ENCODE measurements around the gene DAB2IP. TPM values are rescaled to one million over a fixed set of nuclear protein-coding genes. Genes with fewer than 3 reads are reported as not detected.

Gene DAB2IP
- total and polyA plus RNA-seq, 2 experiments from 2014 or later, result 8.9 to 42.8 TPM

GRCh38 chr9:121748727-121749423 lies 97.4 kb downstream of the DAB2IP start:
- H4K20me1 ChIP-seq (replicated peaks; ENCODE audit: insufficient read depth), result peaks cover 6% of the 10 kb centered on the region
- peaks cover 48% of the 10 kb centered on the region for H3K79me2 ChIP-seq (replicated peaks; ENCODE audit: insufficient read depth)
- H3K4me3 Mint-ChIP-seq, result no peak overlapping the region
- no peaks in the 10 kb centered on the region for H3K27me3 ChIP-seq (ENCODE audit: insufficient read depth)
- peaks cover 6% of the 10 kb centered on the region; the same call in 1 of the 2 replicates for H3K4me1 ChIP-seq (ENCODE audit: insufficient read depth)
- TF ChIP-seq JUNB (IDR thresholded peaks at IDR 0.05; ENCODE audit: unreplicated experiment), result no peak
- TF ChIP-seq EZH2 (IDR thresholded peaks at IDR 0.05; ENCODE audit: low read depth, unreplicated experiment), result no peak
- TF ChIP-seq ZNF114 (CRISPR knock-in tag; IDR thresholded peaks at IDR 0.05), result no peak
- no peak for TF ChIP-seq ZNF331 (CRISPR knock-in tag; IDR thresholded peaks at IDR 0.05; ENCODE audit: low read depth)
- TF ChIP-seq ZNF462 (CRISPR knock-in tag; IDR thresholded peaks at IDR 0.05), result no peak
- TF ChIP-seq CREB1 (CRISPR knock-in tag; IDR thresholded peaks at IDR 0.05; ENCODE audit: low read depth), result no peak
- TF ChIP-seq NANOG (IDR thresholded peaks at IDR 0.05; ENCODE audit: borderline replicate concordance), result no peak
- TF ChIP-seq, protein P1, sequence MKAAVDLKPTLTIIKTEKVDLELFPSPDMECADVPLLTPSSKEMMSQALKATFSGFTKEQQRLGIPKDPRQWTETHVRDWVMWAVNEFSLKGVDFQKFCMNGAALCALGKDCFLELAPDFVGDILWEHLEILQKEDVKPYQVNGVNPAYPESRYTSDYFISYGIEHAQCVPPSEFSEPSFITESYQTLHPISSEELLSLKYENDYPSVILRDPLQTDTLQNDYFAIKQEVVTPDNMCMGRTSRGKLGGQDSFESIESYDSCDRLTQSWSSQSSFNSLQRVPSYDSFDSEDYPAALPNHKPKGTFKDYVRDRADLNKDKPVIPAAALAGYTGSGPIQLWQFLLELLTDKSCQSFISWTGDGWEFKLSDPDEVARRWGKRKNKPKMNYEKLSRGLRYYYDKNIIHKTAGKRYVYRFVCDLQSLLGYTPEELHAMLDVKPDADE (IDR thresholded peaks at IDR 0.05), result no peak
- H3K27ac Mint-ChIP-seq, result no peak overlapping the region
- H3K9me3 Mint-ChIP-seq, result no peaks in the 10 kb centered on the region
- H3K36me3 ChIP-seq (ENCODE audit: insufficient read depth), result no peaks in the 10 kb centered on the region
- H3K4me1 Mint-ChIP-seq, result peaks cover 23% of the 10 kb centered on the region
- peaks cover 9% of the 10 kb centered on the region for H3K27me3 Mint-ChIP-seq (ENCODE audit: insufficient read depth, low read depth, poor library complexity)
- H3K4me2 ChIP-seq, result no peak overlapping the region
- no peak overlapping the region for H2AFZ ChIP-seq
- H3F3A ChIP-seq (replicated peaks; ENCODE audit: low read depth), result no peaks in the 10 kb centered on the region; the same call in 1 of the 2 replicates
- no peak for ATAC-seq
- no peak overlapping the region for H3K27ac ChIP-seq (ENCODE audit: low read depth)
- H3K9me2 ChIP-seq (ENCODE audit: insufficient read depth), result no peaks in the 10 kb centered on the region
- no peaks in the 10 kb centered on the region; the same call in 2 of the 3 replicates for H3K36me3 Mint-ChIP-seq (ENCODE audit: low read depth)
- H3K4me3 ChIP-seq, result no peak overlapping the region
- no peak for DNase-seq (ENCODE audit: low spot score)

Measured in GM23338 (cell line).